GM19025 (cell line): ENCODE data around the gene FBXO15.

Experiments
- ATAC-seq: cut with Tn5 transposase; IDR thresholded peaks from one replicate; pipeline ENCODE4 v1.9.1; 2021; ENCODE audit warnings: mild to moderate bottlenecking, low read depth, moderate library complexity; ENCODE audit not compliant: unreplicated experiment

Gene FBXO15

GRCh38 chr18:74066018-74066417 lies 81.6 kb downstream of the FBXO15 start:
- no peak for ATAC-seq

- ATAC-seq, result no peak
Observed at GRCh38 chr18:74065366-74065765, 82.3 kb downstream of the FBXO15 start.

- no peak for ATAC-seq
Observed at GRCh38 chr18:74064510-74064909, 83.1 kb downstream of the FBXO15 start.

GRCh38 chr18:74063557-74063956 lies 84.1 kb downstream of the FBXO15 start:
- no peak for ATAC-seq

- no peak for ATAC-seq
Observed at GRCh38 chr18:74063023-74063422, 84.6 kb downstream of the FBXO15 start.

GRCh38 chr18:74062037-74062436 lies 85.6 kb downstream of the FBXO15 start:
- ATAC-seq, result no peak

GRCh38 chr18:74060579-74060978 lies 87.1 kb downstream of the FBXO15 start:
- ATAC-seq, result no peak

- no peak for ATAC-seq
Observed at GRCh38 chr18:74050807-74051206, 96.8 kb downstream of the FBXO15 start.

GRCh38 chr18:74040459-74041332 lies 106.9 kb downstream of the FBXO15 start:
- no peak for ATAC-seq

- no peak for ATAC-seq
Observed at GRCh38 chr18:74040008-74040407, 107.6 kb downstream of the FBXO15 start.

- ATAC-seq, result no peak
Observed at GRCh38 chr18:74029161-74029560, 118.5 kb downstream of the FBXO15 start.
